Activated CD4-positive, alpha-beta T cell treated with anti-CD3 and anti-CD28 coated beads, Interleukin-2, amount 50 U/mL, for 24 hours (primary cell): Measurements from ENCODE around the gene PLA2G6.

Experiments used
- DNase-seq, 2 donors: peaks; one replicate each; pipeline ENCODE4 v3.0.0-alpha.2; 2020; ENCODE audit warnings: low read depth in 1 of 2, low spot score in 1 of 2

Gene PLA2G6, protein sequence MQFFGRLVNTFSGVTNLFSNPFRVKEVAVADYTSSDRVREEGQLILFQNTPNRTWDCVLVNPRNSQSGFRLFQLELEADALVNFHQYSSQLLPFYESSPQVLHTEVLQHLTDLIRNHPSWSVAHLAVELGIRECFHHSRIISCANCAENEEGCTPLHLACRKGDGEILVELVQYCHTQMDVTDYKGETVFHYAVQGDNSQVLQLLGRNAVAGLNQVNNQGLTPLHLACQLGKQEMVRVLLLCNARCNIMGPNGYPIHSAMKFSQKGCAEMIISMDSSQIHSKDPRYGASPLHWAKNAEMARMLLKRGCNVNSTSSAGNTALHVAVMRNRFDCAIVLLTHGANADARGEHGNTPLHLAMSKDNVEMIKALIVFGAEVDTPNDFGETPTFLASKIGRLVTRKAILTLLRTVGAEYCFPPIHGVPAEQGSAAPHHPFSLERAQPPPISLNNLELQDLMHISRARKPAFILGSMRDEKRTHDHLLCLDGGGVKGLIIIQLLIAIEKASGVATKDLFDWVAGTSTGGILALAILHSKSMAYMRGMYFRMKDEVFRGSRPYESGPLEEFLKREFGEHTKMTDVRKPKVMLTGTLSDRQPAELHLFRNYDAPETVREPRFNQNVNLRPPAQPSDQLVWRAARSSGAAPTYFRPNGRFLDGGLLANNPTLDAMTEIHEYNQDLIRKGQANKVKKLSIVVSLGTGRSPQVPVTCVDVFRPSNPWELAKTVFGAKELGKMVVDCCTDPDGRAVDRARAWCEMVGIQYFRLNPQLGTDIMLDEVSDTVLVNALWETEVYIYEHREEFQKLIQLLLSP

GRCh38 chr22:38181453-38182200, at the start of gene PLA2G6:
Gene PLA2G6 (minus strand): TSS chr22:38181830. CDS start chr22:38169426, 12,404 bp downstream.
- peak; percentile 94 to 96 for DNase-seq

DNA sequence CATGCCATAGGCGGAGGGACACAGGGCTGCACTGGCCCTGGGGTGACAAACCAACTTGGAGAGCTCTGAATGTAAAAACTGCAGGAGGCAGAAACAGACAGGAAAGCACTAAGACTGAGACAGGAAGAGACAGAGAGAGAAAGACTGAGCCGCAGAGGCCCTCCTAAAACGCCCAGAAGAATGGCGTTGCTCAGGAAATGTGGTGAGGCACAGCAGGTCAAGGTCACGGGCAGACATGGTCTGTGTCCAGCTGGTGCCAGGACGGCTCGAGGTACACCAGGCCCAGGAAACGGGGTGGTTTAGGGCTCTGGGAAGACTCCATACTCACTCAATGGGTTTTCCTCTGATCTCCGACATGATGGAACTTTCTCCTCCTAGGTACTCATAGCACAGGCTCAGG, 49.3 kb upstream of the PLA2G6 start:
- no peak for DNase-seq

DNA sequence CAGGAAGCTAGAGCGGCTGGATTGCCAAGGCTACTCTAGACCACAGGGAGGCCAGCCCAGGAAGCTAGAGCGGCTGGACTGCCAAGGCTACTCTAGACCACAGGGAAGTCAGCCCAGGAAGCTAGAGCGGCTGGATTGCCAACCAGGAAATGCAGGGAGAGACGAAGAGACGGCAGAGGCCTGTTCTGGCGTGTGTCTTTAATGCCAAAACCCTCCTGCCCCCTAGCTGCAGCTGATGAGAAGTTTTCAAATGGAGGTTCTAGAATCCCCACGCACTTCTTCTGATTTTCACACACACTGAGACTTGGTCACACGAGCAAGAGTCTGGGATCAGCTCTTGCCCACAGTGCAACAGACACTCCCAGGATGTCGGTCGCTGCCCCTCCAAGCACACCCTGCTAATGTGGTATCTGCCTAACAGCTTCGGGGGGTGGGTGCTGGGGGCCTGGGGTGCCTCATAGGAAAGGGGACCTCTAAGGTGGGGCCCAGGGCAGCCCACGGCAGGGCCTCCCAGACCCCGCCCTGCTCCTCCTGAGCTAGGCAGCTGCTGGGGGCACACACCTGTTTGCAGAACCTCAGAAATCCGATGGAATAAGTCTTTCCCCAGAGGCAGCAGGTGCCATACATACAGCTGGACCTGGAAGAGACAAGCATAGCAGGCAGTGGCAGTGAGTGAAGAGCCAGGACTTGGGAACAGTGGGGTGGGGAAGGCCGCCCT, 48.6 kb upstream of the PLA2G6 start:
- peak in 1 of 2 donors; percentile 9 for DNase-seq

GRCh38 chr22:38228873-38229740, 47.5 kb upstream of the PLA2G6 start:
- DNase-seq = no peak

- DNase-seq = no peak
These were observed 46.8 kb upstream of the PLA2G6 start for GRCh38 chr22:38228326-38228872.

DNA sequence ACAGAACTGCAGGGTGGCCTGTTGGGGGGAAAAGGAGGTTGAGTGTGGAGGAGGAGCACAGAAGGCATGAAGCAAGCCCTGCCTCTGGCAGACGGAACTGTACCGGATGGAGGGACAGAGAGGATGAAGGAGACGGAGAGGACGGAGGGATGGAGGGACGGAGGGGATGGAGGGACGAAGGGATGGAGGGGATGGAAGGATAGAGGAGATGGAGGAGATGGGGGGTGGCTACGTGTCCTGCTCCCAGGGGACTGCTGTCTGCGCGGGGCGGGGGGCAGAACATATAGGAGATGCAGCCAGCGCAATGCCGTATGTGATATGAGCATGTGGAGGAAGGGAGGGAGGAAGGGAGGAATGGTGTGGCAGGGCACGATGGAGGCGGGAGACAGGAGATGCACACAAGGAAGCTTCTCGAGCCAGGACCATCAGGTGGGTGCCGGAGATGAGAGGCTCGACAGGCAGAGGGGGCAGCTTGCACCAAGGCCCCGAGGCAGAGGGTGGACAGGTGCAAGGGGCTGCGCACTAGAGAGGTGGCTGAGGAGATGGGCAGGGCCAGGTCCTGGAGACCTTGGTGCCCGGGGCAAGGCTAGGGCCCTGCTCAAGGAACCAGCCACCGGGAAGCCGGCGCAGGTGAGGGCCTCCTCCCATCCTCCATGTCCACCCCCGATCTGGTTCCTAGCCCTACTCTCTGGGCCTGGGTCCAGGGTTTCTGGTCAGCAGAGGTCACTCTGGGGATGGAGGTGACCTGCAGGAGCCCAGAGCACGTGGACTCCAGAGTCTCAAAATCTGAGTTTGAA, 45.4 kb upstream of the PLA2G6 start:
- no peak for DNase-seq

DNA sequence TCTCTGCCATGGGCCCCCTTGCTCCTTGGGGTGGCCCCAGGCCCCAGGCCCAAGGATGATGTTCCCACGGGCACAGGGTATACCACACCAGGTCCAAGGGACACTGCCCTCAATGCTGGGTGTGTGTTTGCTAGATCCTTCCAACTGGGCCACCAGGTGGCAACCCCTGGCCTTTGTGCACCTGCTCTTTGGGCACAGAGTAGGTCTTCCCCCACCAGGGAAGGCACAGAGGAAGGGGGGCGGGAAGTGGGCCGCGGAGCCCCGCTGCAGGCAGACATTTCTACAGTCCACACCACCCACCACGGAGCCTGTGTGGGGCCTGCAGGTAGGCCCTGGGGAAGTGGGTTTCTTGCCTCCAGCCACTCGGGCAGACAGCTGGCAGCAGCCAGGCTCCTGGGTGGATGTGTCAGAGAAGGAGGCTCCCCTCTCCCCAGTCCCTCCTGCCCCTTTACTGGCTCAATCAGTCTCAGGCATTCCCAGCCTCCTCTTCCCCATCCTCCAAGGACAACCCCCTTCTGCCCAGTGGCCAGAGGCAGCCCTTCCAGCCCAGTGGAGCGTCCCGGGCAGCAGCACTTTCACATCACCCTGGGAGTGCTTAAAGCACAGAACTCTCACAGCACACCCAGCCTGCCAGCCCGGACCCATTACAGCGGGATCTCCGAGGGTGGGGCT, 41.8 kb upstream of the PLA2G6 start:
- no peak for DNase-seq

DNA sequence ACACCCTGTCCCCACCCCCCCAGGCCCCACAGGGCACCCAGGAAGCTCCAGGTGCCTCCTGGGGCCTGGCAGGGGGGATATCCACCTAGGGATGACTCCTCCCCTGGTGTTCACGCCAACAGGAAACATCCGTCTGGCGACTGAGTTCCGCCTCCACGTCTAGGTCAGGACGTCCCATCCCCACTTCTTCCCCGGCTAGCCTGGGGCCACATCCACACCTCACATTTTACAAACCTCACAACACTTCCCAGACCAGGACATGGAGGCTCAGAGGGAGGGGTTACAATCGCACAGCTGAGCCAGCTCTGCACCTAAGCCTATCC, 41.1 kb upstream of the PLA2G6 start:
- DNase-seq = no peak

DNA sequence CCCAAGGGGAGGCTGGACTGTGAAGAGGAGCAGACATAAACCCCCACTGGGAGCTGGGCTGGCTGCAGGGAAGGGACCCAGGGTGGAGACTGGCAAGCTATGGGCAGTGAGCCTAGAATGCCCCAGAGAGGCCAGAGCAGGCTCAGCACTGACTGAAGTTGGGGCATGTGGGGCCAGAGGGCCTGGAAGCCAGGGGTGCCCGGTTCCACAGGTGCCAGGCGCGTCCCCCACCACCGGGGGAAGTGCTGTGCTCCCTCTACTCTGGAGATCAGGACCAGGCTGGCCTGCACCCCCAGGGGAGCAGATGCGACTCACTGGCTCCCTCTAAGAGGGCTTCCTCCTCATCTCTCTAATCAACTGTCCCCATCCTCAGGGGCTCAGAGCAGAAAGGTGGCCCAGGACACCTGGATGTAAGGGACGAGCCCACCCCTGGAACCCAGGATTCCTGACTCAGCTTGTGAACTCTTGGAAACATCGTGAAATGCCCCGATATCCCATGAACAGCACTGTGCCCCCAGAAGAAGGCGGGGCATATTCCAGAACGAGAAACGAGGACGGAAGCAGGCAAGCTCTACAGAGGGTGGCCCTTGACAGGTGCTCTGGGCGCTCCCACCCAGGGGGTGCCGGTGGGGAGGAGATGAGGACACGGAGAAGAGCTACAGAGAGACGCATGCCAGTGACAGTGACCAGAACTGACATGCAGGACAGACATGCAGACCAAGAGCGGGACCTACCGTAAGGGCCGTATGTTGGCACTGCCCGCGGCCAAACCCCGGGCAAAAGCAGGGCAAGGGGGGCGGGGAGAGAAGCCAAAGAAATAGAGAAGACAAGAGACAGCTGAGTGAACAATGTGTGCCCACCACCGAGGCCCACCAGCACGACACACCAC, 40.5 kb upstream of the PLA2G6 start:
- DNase-seq = no peak

DNA sequence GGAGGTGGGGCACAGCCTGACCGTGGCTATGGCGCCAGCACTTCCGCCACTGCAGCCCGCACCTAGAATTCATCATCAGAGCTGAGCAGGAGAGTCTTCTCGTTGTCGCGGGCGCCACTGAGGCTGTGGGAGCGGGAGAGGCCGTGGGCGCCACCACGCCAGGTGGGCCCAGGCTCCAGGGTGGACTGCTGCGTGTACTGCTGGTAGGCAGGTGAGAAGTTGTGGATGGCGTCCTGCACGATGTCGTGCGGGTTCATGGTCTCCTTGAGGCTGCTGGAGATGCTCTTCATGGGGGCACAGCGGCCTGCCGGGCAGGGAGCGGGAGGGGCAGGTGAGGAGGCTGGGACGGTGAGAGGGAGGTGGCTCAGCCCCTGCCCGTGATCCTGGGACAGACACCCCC, 39.8 kb upstream of the PLA2G6 start:
- DNase-seq = no peak

DNA sequence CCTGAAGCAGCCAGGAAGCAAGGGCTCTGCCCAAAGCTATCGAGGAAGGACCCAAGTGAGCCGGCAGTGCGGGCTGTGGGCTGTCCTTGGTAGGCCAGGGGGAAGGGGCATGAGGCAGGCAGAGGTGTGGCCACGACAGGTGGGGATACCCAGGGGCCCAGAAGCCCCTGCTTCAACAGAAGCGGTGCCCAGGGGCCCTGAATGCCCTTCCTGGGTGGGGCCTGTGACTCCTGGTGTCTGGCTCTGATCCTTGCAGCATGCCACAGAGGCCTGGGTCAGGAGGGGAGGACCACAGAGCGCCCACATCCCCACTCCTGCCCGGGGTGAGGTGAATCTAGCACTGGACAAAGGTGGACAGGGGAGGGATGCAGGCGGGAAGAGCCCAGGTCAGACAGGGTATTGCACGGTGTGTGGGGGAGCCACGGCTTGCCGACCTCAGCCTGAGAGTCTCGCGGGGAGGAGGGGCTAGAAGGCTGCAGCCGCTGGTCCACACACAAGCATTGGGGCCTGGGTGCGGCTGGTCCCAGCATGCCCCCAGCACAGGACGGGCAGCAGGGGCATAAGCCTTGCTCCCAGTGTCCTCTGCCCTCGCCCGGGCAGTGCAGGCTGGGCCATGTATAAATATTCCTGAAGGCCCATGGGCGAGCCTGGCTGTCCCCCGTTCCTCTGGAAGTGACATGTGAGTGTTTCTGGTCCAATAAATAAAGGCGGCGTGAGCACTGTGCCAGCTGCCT, 39.2 kb upstream of the PLA2G6 start:
- DNase-seq = no peak

DNA sequence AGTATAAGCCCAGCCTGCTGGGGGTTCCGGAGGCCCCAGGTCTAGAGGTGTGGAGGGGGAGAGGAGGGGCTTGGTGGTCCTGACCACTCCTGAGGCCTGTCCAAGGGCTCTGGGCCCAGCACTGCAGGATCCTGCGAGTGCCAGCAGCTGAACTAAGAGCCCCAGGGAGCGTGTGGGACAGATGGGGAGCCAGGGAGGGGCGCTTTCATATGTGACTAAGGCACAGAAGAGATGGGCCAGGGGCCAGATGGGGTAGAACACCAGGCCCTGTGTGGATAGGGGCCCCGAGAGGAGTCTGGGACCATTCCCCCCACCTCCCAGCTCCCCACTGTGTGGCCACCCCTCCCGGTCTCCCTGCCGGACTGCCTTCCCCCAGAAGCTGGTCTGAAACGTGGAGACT, 38.5 kb upstream of the PLA2G6 start:
- no peak for DNase-seq

DNA sequence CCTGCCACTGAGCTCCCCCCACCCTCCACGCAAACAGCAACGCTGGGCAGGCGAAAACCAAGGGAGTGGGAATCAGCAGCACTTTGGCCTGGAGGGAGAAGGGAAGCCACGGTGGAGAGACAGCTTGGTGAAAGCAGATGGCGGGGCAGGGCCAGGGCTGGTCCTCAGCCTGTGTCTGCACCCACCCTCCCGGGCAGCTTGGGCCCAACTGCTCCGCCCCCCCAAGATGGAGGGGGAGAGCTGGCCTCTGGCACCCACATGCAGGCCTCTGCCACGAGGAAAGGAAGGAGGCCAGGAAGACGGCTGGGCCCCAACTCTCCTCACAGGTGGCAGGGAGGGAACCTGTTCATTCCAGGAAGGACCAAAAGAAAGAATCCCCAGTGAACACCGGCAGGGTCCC, 38.0 kb upstream of the PLA2G6 start:
- DNase-seq = no peak

DNA sequence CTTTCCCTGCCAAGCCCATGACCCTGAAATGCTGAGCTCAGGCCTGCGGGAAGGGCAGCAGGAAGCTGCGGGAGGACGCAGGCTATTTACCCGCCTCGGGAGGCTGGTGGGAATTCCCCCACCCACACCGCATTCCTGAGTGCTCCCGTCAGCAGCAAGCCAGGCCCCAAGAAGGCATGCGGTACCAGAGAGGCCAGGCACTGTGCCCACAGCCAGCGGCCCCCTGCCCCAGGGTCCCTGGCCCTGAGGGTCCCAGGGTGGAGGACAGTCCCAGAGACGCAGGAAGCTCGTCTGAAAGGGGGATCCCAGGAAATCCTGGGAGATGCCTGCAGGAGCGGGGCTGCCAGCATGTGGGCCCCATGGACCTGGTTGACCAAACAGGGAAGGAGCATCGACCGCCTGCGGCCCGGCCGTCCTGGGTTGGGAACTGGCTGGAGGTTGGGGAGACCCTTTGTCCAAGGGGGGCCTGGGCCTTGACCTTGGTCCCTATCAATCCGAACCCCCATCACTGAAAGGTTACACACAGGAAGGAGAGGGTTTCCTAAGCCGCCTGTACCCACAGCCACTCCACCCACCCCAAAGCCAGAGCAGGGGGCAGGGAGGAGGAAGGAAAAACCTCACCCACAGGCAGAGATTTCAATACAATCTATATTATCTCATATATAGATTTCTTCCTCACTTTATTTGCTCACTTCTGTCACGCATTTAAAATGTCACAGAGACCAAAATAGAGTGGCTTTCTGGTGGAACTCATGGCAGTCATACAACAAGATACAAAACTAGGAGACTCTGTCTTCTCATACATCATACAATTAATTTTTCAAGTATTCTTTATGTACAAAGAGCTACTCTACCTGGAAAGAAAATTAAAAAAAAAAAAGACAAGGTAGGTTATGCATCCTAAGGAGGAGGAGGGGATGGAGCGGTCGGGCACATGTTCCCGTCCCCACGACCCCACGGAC, 37.3 kb upstream of the PLA2G6 start:
- DNase-seq = peak in 1 of 2 donors; percentile 16

DNA sequence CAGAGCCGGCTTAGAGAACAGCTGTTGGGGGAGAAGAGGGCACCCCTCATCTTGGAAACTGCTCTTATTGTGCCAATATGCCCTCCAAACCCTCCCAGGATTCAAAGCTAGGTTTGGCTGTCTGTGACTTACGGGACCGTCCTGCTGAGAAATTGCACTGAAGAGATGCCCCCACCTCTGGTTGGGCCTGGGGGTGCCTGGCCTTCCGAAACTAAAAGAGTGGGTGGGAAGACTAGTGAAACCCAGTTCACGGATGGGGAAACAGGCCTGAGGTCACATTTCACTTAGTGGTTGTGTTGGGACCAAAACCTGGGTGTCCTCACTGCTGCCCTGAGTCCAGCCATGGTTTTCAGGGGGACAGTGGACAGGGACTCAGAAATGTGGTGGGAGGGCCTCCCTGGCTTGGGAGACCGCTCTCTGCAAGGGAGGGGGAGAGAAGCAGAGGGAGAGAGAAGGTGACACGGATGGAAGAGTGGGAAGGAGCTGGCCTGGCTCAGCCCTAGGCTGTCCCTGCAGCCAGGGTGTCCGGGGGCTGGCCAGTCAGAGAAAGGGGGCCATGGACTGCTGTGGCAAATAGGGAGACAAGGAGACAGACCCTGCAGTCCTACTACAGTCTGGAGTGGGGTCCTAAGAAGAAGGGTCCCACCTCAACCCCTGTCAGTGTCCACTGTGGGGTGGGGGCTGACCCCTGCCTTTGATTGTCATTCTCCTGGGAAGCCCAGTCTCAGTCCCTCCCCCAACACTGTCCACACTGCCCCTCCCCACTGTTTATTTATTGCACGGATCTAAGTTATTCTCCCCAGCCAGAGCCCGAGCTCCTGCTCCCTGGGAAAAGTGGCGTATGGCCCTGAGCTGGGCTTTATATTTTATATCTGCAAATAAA, 33.8 kb upstream of the PLA2G6 start:
- no peak for DNase-seq
